Activated effector memory CD4-positive, alpha-beta T cell treated with Interleukin-2 at 50 U/mL for 16 hours (primary cell): ENCODE results near the gene RPS6KB1.
"Not testable (repeated sequence)": the region's sequence is repeated elsewhere in the genome, so short reads cannot be mapped to it uniquely, and the experiment has no call there.

Experiments used
- DNase-seq: peaks from one replicate; pipeline ENCODE4 v3.0.0-alpha.2; 2020

The RPS6KB1 gene

DNA sequence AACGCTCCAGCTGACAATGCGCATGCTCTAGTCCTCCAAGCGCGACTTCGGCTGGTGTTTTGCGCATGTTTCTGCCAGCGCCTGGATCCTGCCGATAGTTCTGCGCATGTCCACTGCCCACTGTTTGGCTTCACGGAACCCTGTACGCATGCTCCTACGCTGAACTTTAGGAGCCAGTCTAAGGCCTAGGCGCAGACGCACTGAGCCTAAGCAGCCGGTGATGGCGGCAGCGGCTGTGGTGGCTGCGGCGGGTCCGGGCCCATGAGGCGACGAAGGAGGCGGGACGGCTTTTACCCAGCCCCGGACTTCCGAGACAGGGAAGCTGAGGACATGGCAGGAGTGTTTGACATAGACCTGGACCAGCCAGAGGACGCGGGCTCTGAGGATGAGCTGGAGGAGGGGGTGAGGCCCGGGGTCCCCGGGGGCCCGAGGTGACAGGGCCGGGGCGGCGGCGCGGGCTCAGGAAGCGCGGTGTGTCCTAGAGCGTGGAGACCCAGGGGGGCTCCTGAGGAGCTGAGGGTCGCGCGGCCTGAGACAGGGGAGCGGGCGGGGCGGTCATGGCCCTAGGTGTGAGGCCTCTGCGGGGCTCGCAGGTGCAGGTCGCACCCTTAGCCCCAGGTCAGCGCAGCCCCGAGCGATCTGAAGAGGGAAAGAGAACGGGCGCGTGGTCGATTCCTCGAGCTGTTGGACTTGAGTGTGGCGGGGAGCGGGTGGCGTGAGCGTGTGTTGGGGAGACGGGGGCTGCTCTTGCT is at the start of gene RPS6KB1, which contains the start of gene TUBD1:
Gene RPS6KB1, plus strand, starts transcription at position 198 of the 752 bp plus-strand sequence. Its CDS starts 64 bp downstream, at position 262.
Gene TUBD1, minus strand, starts transcription at position 20 of the 752 bp plus-strand sequence. CDS start 1,941 bp downstream, outside the sequence.
- DNase-seq, result peak; percentile 96

DNA sequence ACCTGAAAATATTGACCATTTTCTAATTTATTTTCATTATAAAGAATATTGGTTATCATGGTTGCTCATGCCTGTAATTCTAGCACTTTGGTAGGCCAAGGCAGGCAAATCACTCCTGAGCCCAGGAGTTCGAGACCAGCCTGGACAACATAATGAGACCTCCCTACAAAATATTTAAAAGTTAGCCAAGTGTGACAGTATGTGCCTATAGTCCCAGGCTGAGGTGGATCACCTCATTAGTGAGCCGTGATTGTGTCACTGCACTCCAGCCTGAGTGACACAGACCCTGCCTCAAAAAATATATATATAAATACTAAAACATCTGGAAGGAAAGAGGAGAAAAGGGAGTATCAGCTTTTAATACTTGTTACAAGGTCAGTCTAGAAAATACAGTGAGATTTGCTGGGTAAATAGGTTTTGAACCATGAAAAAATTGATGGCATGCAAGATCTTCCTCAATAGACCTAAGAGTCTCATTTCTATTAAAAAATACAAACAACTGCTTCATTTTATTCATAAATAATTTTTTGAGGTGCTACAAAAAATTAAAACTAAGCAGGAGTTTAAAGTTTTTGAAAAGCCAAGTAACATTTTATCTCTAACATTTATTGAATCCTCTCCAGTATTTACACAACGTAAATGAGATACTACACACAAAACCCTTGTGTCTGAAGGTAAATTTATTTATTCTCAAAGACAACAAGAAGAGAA is 47.9 kb upstream of the RPS6KB1 start:
- no peak for DNase-seq

DNA sequence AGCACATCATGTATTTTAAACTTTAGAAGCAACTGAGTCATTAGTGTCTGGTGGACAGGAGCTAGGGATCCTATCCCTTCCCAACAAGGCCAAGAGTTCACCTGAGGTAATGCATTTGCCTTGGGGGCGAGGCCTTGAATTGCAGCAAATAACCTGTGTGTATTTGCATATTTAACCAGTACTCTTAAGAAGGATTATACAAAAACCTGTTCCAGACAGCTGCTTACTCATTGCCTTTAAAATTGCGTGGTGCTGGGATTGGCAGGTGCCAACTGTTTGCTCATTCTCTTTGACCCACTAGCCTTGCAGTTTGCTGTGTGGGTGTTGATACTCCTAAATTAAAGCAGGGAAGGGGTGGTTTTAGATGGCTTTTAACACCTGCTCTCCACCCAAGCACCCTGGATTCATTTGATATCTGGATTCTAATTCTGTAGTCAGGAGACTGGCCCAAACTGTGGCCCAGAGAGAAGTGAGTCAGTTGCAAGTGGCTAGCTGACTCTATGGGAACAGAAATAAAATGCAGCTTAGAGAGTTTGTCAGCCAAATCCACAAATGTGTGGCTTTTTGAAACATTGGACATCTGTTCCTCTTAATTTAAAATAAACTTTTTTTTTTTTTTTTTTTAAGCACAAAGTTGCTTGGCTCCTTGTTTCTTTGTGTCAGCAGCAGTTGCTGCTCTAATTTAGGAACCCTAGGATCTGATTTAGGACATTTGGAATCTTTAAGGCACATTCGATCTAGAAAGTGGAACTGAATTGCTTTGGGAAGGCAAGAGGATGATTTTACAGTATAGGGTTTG is 47.1 kb upstream of the RPS6KB1 start:
- no peak for DNase-seq

DNA sequence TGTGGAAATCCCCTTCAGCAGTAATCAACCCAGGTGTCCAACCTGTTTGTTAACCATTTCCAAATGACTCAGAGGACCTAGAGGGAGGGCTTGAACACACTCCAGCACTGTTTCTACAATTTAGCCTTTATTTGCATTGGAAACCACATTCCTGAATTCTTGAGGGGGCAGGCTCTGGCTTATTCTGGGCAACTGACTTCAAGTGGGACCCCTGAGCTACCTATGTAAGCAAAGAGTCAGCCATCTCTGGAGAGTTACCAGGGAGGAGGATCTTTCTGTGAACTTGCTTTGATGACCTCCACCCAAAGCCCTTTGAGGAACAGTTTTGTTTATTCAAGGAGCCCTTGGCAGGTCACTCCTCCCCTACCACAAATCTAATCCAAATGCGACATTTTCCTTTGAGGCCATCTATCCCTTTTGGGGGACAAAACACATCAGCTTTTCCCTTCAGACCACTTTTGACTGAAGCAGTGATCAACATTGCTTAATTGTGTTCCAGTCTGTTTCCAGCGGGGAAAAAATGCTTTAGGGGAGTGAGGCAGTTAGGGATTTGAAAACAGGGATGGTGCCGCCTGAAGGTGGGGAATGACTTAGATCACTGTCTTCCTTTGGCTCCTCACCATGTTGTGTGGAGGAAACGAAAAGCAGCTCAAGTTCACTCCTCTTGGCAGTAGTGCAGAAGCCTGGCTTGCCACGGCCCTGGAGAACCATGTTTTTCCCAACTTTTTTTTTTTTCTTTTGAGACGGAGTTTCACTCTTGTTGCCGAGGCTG is 46.3 kb upstream of the RPS6KB1 start:
- no peak for DNase-seq

DNA sequence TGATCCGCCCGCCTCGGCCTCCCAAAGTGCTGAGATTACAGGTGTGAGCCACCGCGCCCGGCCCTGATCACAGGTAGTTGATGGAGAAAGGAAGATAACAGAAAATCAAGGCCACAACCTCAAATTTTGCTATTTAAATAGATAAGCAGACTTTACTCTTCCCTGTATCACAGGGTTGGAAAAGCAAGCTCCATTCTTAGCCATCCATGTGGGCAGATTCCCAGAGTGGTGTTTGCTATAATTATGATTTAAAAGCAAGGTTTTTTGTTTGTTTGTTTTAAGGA is 44.6 kb upstream of the RPS6KB1 start:
- DNase-seq, result no peak

DNA sequence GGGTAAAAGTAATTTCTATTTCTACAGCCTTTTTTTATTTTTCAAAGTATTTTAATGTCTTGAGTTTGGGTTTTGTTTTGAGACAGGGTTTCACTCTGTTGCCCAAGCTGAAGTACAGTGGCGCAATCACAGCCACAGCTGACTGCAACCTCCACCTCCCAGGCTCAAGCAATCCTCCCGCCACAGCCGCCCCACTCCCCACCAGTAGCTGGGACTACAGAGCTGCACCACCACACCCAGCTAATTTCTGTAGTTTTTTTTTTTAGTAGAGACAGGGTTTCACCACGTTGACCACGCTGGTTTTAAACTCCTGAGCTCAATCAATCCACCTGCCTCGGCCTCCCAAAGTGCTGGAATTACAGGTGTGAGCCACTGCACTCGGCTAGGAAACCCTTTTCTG is 44.1 kb upstream of the RPS6KB1 start:
- no peak for DNase-seq

DNA sequence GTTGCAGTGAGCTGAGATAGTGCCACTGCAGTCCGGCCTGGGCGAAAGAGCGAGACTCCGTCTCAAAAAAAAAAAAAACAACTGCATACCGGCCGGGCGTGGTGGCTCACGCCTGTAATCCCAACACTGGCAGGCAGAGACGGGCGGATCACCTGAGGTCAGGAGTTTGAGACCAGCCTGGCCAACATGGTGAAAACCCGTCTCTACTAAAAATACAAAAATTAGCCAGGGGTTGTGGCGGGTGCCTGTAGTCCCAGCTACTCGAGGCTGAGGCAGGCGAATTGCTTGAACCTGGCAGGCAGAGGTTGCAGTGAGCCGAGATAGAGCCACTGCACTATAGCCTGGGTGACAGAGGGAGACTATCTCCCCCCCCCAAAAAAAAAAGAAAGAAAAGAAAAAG is 42.6 kb upstream of the RPS6KB1 start:
- not testable (repeated sequence) for DNase-seq

DNA sequence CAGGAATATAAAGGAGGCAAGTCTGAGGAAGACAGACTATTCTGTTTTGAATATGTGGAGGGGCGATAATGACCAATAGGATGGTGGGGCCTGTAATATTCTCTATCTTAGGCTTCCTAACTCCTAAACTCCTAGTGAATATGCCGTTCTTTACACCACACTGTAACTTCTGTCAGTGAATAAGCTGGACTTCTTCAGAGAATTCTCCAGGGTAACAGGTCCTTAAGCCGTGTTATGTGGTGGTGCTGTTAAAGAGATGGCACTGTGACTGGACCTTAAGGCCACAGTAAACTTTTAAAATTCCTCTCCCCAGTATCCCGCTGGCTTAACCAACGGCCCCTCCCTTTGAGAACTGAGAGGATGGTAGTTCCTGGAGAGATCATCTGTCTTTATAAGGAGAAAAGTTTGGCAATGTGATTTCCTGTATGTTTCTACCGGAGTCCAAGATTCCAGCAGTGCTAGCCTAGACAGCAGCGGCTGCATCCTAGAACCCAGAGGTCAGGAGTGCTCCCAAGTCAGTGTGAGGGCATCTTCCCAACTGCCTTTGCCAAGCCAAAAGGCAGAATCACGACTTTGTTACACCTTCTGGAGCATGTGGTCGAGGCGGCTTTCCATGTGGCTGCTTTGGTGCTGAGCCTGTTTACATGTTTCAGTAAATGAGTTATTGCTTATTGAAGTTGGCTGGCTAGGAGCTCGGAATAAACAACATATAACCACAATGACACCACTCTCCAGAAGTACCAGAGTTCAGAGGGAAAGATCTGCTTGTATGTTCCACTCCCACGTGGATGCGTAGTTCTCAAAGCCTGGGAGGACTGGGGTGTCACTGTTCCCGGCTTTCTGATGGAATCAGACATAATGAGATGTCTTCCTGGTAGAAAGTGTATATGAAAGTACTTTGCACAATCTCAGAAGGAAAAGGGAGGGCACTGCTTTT is 41.2 kb upstream of the RPS6KB1 start:
- DNase-seq, result no peak

DNA sequence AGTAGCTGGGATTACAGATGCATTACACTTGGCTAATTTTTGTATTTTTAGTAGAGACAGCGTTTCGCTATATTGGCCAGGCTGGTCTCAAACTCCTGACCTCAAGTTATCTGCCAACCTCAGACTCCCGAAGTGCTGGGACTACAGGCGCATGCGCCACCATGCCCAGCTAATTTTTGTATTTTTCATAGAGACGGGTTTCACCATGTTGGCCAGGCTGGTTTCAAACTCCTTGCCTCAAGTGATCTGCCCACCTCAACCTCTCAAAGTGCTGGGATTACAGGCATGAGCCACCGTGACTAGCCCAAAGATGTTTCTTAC is 40.1 kb upstream of the RPS6KB1 start:
- DNase-seq, result not testable (repeated sequence)

DNA sequence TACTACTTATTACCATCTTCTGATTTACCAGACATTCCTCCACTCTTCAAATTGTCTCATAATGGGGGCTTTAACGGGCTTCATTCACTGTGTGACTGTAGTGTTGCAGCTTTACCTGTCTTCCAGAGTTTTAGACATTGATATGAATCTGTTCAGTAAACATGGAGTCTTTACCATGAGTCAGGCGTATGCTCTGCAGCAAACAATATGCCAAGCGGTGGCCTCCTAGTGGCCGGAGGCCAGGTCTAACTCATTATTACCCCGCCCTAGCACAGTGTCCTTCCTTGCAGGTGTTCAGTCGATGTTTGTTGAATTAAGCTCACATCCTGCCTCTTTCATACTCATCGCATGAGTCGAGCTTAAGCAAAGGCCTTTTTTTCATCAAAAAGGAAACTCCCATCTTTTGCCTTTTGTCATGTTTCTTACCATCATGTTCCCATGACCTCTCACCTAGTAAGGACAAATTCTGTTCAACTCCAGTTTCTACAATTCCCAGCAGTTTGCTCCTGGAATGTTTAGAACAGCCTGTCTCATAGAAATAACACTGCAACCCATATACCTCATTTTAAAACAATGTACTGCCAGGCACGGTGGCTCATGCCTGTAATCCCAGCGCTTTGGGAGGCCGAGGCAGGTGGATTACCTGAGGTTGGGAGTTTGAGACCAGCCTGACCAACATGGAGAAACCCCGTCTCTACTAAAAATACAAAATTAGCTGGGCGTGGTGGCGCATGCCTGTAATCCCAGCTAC is 39.6 kb upstream of the RPS6KB1 start:
- peak; percentile 54 for DNase-seq

DNA sequence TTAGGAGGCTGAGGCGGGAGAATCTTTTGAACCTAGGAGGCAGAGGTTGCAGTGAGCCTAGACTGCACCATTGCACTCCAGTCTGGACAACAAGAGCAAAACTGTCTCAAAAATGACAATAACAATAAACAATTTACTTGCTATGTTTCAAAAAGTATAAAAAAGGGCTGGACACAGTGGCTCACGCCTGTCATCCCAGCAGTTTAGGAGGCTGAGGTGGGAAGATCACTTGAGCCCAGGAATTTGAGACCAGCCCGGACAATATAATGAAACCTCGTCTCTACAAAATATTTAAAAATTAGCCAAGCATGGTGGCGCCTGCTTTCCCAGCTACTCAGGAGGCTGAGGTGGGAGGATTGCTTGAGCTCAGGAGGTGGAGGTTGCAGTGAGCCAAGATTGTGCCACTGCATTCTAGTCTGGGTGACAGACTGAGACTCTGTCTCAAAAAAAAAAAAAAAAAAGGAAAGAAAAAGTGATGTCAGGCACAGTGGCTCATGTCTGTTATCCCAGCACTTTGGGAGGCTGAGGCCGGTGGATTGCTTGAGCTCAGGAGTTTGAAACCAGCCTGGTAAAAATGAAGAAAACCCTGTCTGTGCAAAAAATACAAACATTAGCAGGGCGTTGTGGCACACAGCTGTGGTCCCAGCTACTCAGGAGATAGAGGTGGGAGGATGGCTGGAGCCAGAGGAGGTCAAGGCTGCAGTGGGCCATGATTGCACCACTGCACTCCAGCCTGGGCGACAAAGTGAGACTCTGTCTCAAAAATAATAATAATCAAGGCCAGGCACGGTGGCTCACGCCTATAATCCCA is 38.8 kb upstream of the RPS6KB1 start:
- not testable (repeated sequence) for DNase-seq

DNA sequence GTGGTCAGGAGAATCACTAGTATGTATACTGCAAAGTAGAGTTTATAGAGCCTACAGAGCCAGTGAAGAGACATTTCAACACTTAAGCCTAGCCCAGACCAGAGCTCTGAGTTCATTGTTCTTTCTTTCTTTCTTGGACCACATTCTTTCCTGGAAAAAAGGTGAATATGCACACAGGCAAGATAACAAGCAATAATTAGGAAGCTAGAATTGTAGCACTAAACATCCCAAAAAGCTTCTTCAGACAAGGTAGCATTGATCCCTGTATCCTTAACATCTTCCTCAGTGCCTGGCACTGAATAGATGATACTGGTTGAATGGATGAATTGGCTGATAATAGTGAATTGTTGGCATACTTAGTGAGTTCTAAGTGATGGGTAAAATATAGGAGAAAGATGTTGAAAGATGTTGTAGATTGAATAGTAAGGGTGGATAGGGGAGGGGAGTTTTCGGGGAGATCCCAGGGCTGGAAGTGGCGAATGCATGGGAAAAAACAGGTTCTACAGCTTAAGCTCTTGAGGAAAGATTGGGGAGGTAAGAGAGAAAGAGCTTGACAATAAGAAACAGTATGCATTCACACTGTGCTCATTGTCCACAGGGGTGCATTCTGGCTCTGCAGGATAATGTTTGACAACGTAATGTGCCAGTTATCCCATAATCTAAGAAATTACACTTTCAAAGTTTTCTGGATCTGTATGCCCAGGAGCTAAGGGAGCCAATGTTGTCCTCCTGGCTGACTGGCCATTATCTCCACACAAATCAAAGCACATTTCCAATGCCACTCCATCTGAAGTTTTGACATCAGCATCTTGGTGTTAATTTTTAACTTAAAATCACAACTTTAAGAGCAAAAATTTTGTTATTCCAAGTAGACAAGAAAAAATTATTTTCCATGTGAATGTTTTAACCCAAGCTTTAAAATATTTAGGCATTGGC is 35.8 kb upstream of the RPS6KB1 start:
- DNase-seq, result no peak

DNA sequence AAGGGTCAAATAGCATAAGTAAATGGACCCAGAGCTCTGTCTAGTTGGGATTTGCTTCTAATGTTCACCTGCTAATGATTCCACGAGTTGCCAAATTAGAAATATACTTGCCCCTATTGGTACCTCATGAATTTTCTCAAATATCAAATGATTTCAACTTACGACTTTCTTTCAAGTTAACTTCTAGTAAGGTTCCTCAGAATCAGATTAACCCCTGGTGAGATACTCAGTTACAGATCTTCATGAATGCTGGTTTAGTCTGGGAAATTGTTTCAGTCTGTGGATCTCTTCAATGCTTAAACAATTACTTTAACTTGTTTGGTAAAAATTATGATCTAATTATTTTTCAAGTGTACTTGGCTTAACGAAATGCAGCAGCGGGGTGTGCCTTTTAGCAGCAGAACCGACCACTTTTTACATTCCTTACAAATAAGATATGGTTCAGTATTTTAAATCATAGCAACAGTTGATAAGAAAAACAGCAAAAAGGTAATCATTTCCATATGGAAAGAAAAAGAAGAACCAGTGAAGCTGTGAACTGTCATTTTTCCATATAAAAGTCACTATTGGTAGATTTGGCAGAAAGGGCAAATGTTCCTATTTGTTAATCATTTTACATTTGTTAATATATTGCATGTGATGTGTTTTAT is 34.6 kb upstream of the RPS6KB1 start:
- no peak for DNase-seq

DNA sequence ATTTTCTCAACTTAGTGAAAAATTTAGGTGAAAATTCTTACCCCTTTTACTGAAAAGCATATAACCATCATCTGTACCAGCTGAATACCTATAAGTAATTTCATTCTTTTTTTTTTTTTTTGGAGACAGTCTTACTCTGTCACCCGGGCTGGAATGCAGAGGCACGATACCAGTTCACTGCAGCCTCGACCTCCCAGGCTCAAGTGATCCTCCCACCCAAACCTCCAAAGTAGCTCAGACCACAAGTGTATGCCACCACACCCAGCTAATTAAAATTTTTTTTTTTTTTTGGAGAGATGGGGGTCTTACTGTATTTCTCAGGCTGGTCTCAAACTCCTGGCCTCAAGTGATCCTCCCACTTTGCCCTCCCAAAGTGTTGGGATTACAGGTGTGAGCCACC is 34.0 kb upstream of the RPS6KB1 start:
- DNase-seq, result no peak

DNA sequence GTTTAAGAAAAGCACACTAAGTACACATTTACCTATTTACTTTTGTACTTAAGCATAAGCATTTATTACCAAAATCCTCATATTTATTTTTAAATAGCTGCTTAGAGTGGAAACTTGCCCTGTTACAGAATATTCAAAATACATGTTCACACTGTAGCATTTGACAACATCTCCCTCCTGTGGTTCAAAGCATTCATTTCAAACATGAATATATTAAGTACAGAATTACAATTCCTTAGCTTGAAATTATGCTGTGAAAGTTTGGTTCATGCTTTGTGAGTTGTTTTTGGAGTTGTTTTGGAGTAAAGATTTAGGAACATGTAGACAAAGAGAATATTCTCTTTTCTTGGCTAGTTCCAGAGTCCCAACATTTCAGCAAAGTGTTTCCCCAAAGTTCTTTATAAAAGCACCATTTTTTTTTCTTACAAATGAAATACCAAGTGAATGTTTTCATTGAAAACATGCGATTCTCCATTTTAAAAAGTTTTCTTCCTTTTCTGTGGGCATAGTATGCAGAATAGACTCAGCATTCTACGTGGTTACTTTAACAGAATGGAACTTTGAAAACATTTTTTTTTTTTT is 33.4 kb upstream of the RPS6KB1 start:
- DNase-seq, result no peak

DNA sequence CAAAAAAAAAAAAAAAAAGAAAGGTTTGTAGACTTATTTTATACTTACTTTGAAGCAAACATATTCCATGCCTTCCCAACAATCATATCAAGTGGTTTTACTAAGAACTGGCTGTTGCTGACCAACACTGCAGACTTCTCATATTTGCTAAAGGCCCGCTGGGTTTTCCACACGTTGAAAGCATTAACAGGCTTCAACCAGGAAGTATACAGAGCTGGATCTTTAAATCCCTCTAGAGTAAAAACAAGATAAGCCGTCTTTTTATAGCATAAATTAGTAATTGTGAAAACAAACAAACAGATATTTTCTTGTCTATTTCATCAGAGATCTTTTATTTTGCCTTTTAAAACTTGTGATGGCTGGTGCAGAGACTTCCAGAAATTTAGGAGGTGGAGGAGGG is 29.3 kb upstream of the RPS6KB1 start:
- no peak for DNase-seq

DNA sequence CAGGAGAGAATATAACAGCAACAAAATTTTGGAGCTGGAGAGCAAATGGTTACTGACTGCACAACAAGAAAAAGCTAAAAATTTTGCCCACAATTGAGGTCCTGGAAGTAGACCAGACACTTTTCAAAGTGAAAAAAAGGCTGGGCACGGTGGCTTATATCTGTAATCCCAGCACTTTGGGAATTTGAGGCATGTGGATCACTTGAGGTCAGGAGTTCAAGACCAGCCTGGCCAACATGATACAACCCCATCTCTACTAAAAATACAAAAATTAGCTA is 23.0 kb upstream of the RPS6KB1 start:
- no peak for DNase-seq

DNA sequence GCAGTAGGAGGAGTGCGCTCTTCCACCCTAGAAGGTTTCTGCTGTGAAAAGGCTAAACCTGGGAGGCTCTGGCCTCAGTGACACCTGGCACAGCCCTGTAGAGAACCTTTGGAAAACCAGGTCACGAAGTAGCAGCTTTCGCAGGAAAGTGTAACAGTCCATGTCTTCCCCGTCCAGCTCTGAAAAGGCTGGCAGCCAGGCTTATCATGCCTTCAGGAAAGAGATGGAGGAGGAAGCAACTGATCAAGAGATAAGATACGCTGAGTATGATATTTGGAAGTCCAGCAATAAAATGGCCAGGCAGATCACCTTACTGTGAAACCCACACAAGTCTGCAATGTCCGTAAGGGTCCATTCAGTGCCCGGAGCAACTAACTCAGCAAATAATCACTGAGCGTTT is 22.4 kb upstream of the RPS6KB1 start:
- DNase-seq, result no peak
